Measurements from ENCODE around the gene ATP8A2.
"Not testable (repeated sequence)": the region's sequence is repeated elsewhere in the genome, so short reads cannot be mapped to it uniquely, and the experiment has no call there.

Gene ATP8A2

DNA sequence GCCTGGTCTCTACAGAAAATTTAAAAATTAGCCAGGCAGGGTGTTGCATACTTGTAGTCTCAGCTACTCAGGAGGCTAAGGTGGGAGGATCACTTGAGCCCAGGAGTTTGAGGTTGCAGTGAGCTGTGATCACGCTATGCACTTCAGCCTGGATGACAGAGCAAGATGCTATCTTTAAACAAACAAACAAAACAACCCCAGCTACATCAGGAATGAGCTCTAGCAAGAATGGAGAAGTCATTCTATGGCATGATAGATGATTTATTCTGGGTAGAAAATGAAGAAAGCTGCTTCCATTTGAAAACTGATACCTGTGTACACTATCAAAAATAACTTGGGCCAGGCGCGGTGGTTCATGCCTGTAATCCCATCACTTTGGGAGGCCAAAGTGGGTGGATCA lies 695.8 kb downstream of the ATP8A2 start:
- TF ChIP-seq, protein P1, sequence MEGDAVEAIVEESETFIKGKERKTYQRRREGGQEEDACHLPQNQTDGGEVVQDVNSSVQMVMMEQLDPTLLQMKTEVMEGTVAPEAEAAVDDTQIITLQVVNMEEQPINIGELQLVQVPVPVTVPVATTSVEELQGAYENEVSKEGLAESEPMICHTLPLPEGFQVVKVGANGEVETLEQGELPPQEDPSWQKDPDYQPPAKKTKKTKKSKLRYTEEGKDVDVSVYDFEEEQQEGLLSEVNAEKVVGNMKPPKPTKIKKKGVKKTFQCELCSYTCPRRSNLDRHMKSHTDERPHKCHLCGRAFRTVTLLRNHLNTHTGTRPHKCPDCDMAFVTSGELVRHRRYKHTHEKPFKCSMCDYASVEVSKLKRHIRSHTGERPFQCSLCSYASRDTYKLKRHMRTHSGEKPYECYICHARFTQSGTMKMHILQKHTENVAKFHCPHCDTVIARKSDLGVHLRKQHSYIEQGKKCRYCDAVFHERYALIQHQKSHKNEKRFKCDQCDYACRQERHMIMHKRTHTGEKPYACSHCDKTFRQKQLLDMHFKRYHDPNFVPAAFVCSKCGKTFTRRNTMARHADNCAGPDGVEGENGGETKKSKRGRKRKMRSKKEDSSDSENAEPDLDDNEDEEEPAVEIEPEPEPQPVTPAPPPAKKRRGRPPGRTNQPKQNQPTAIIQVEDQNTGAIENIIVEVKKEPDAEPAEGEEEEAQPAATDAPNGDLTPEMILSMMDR (IDR thresholded peaks at IDR 0.05; ENCODE audit: low read depth, low read length, missing control alignments) = no peak
- no peak overlapping the region for H3K4me3 ChIP-seq (replicated peaks; ENCODE audit: low read depth, low read length)
- DNase-seq (ENCODE audit: extremely low read depth, low read depth) = no peak

DNA sequence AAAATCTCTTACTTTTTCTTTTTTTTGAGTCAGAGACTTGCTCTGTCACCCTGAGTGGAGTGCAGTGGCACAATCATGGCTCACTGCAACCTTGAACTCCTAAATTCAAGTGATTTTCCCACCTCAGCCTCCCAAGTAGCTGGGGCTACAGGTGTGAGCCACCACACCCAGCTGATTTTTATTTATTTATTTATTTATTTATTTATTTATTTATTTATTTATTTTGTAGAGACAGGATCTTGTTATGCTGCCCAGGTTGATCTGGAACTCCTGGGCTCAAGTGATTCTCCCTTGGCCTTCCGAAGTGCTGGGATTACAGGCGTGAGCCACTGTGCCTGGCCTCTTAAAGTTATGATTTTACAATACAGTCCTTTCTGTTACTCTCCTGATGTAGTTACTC lies 696.6 kb downstream of the ATP8A2 start:
- H3K4me3 ChIP-seq (replicated peaks; ENCODE audit: low read depth, low read length); DNase-seq (ENCODE audit: extremely low read depth, low read depth): not testable (repeated sequence)

DNA sequence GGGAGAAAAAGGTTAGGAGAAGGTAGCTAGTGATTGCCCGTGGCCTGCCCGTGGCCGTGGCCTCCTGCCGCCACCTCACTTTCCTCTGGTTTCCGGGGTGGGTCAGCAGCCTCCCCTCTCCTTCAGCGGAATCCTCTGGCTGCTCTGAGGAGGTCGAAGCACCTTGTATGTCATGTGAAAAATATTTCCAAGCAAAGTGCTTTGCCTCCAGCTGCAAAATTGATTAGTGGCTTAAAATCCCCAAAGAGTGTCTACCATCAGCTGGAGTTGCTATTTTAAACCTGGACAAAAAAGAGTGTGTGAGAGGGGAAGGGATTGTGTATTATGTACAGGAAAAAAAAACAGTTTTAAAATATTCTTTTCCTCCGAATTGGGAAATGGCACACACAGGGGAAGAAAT lies 697.9 kb downstream of the ATP8A2 start:
- DNase-seq (ENCODE audit: extremely low read depth, low read depth); H3K4me3 ChIP-seq (replicated peaks; ENCODE audit: low read depth, low read length): not testable (repeated sequence)

DNA sequence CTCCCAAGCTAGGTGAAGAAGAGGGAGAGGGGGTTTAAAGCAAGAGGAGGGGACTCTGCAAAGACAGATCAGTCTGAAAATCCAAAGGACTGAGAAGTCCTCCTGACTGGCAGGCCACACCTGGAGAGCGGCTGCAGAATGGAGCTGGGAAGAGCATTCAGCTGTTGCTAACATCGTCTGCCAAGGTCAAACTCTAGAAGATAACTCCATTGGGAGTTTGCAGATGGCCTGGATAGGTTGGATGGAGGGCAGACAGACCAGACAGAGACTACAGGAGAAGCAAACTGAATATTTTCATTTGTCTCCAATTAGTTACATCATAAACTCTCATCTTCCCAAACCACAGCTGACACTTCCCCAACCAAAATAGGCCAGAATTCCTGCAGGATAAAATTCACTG lies 699.9 kb downstream of the ATP8A2 start:
- DNase-seq (ENCODE audit: extremely low read depth, low read depth) = no peak
- no peak overlapping the region for H3K4me3 ChIP-seq (replicated peaks; ENCODE audit: low read depth, low read length)
- TF ChIP-seq, protein P1 (IDR thresholded peaks at IDR 0.05; ENCODE audit: low read depth, low read length, missing control alignments) = no peak

DNA sequence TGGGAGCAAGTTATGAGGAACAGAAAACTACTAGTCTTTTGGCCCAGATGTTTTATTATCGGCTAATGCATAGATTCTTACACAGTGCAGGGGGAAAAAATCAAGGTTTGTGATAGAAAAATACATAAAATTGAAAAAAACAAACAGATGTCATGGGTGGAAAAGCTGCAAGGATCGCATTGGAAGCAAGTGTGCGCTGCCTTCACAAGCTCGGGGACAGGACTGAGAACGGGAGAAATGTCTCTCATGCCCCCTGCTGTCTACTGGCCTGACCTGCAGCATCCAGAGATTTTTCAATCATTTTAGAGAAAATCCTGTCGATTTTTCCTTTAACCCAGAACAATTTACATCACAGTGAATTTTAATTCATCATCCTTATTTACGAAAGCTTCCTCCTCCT lies 700.6 kb downstream of the ATP8A2 start:
- not testable (repeated sequence) for H3K4me3 ChIP-seq (replicated peaks; ENCODE audit: low read depth, low read length); DNase-seq (ENCODE audit: extremely low read depth, low read depth)

DNA sequence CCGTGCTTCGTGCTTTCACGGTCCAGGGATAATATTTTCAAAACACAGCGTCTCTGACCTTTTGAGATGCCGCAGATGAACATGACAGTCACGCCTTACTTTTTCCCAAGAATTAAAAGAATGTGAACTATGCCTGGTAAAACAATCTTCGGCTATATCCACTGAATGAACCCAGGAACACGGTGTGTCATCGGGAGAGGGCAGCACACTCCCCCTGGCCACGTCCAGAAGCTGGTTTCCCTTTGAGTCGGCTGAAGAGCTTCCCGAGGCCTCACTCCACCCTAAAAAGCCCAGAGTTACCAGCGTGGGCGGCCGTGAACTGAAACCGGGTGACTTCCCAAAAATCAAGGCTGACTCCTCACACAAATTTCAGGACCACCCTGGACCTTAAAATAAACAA lies 702.9 kb downstream of the ATP8A2 start:
- H3K4me3 ChIP-seq (replicated peaks; ENCODE audit: low read depth, low read length) = no peak overlapping the region
- DNase-seq (ENCODE audit: extremely low read depth, low read depth) = no peak
- TF ChIP-seq, protein P1 (IDR thresholded peaks at IDR 0.05; ENCODE audit: low read depth, low read length, missing control alignments) = no peak

All from HFF-Myc (cell line).